Endothelial cell of umbilical vein (primary cell): ENCODE measurements around the gene PRRX2.

Source experiments
- CTCF ChIP-seq, 2 donors: IDR thresholded peaks; 1 replicate in 1 of 2; 2 replicates in 1 of 2; pipeline ENCODE4 v1.5.1; 2011; ENCODE audit warnings: low read length in 2 of 2, mild to moderate bottlenecking in 2 of 2, moderate library complexity in 2 of 2, control low read depth in 1 of 2, inconsistent platforms in 1 of 2, low read depth in 1 of 2; ENCODE audit not compliant: insufficient read depth in 1 of 2; ENCODE audit errors: extremely low read depth in 1 of 2
- EZH2 ChIP-seq: IDR thresholded peaks from 2 replicates; pipeline ENCODE4 v1.6.1; 2012; ENCODE audit warnings: borderline replicate concordance, low read depth, mild to moderate bottlenecking, moderate library complexity, low read length, inconsistent platforms; ENCODE audit not compliant: severe bottlenecking
- POLR2A ChIP-seq: IDR thresholded peaks from 2 replicates; pipeline ENCODE4 v1.6.1; 2012; ENCODE audit warnings: low read depth, mild to moderate bottlenecking, control low read depth, low read length

DNA sequence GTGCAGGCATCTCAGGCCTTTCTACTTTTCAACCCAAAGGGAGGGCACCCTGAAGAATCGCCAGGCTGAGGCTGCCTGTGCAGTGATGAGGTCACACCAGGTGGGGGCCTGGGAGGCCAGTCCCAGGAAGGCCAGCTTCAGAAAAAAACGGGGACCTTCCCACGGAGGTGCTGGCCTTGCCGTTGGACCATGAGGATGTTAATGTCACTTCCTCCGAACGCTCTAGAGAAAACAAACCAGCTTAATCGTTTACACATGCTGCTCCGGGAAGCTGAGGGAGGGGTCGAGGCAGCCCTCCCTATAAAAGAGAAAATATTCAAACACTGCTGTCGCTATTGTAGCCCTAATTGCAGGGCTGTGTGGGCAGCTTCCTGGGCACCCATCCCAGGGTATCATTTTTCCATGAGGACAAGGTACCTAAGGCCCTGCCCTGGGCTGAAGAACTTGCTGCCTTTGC is 60.4 kb downstream of the PRRX2 start:
- no peak for TF ChIP-seq CTCF (IDR thresholded peaks at IDR 0.05; ENCODE audit: extremely low read depth in 1 of 2, insufficient read depth in 1 of 2, low read depth in 1 of 2, low read length in 2 of 2)
- no peak for TF ChIP-seq EZH2
- no peak for TF ChIP-seq POLR2A
